Renal pelvis (tissue), 4 donors: ENCODE data around the gene LIMK2. TPM values are rescaled to one million over a fixed set of nuclear protein-coding genes. Genes with fewer than 3 reads are reported as not detected.

ENCODE experiments used
- DNase-seq: peaks from one replicate; pipeline ENCODE4 v3.0.0-alpha.2; 2013
- polyA plus RNA-seq, 3 donors: library from polyadenylated mRNA; unstranded; fragments of 120-200 nt; gene quantifications; one replicate each; pipeline ENCODE4 v1.2.1, GENCODE V29; 2013; ENCODE audit not compliant: insufficient read length in 3 of 3

The LIMK2 gene
- polyA plus RNA-seq, 3 donors: 47.6 to 68.8 (median 67.3) TPM

DNA sequence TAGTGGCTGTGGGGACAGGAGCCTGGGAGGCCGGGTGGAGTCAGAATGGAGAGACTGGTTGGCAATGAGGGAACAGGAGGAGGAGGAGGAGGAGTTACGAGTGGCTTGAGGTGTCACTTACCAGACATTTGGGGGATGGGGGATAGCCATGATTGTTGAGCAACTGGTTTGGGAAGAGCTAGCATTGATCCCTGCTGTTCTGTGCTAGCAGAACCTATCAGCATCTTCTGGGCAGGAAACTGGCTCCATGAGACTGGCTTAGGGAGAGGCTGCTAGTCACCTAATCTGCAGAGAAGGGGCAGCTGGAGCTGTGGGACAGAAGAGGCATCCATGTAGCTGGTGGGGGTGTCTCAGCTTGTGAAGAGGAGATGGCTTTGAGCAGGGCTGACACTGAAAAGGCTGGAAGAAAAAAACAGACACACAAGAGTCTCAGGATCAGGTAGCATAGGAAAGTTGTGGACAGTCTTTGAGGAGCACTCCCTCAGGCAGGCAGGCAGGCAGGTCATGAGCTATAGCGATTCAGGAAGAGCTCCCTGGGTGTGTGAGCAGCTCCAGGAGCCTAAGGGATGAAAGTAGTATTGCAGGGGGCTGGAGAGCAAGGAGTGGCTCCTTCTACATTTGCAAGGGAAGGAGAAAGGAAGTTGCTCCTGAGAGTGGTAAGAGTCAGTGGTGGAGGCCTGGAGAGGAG lies 57.9 kb downstream of the LIMK2 start:
- DNase-seq: no peak

DNA sequence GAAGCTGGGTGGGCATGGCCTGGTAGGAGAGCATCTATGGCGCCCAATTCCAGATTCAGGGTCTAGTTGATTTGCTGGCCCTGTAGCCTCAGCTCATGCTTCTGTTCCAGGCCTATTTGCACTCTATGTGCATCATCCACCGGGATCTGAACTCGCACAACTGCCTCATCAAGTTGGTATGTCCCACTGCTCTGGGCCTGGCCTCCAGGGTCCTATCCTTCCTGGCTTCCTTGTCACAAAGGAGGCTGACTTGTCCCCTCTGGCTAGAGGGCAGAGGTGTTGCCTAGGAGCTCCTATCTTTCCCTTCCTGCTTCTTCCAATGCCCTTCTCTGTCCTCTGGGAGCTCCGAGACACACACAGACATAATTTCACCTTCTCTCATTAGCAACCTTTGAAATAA lies 58.9 kb downstream of the LIMK2 start:
- DNase-seq: no peak

GRCh38 chr22:31271485-31271884 lies 59.4 kb downstream of the LIMK2 start:
- peak; percentile 61 for DNase-seq

- DNase-seq: peak; percentile 74
Observed at GRCh38 chr22:31272522-31273446, 60.7 kb downstream of the LIMK2 start.

- DNase-seq: no peak
Observed at GRCh38 chr22:31274017-31274416, 61.9 kb downstream of the LIMK2 start.

- no peak for DNase-seq
Observed at GRCh38 chr22:31275018-31275417, 62.9 kb downstream of the LIMK2 start.

DNA sequence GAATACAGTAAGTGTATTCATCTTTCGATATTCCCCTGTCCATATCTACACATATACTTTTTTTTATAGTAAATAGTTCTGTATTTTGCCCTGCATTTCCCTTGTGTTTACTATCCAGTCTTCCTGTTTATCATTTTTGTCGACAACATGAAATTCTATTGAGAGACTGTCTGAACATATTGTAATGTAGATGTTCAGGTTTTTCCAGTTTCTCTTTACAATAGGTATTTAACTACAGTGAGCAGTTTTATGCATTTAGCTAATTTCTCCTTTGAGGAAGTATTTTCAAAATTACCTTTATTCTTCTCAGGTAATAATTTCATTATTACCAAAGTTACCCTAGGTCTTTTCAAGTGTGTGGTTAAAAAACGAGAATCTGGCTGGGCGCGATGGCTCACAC lies 63.5 kb downstream of the LIMK2 start:
- no peak for DNase-seq

GRCh38 chr22:31276426-31277167 lies 64.5 kb downstream of the LIMK2 start:
- no peak for DNase-seq

- DNase-seq: no peak
Observed at GRCh38 chr22:31277741-31278140, 65.6 kb downstream of the LIMK2 start.

GRCh38 chr22:31278151-31278621 lies 66.1 kb downstream of the LIMK2 start:
- no peak for DNase-seq

DNA sequence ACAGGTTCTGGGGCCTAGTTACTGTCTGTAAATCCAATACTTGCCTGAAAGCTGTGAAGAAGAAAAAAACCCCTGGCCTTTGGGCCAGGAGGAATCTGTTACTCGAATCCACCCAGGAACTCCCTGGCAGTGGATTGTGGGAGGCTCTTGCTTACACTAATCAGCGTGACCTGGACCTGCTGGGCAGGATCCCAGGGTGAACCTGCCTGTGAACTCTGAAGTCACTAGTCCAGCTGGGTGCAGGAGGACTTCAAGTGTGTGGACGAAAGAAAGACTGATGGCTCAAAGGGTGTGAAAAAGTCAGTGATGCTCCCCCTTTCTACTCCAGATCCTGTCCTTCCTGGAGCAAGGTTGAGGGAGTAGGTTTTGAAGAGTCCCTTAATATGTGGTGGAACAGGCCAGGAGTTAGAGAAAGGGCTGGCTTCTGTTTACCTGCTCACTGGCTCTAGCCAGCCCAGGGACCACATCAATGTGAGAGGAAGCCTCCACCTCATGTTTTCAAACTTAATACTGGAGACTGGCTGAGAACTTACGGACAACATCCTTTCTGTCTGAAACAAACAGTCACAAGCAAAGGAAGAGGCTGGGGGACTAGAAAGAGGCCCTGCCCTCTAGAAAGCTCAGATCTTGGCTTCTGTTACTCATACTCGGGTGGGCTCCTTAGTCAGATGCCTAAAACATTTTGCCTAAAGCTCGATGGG lies 66.7 kb downstream of the LIMK2 start:
- DNase-seq: no peak

GRCh38 chr22:31279327-31279669 lies 67.2 kb downstream of the LIMK2 start:
- DNase-seq: no peak

GRCh38 chr22:31279821-31280505 lies 67.9 kb downstream of the LIMK2 start:
- no peak for DNase-seq

DNA sequence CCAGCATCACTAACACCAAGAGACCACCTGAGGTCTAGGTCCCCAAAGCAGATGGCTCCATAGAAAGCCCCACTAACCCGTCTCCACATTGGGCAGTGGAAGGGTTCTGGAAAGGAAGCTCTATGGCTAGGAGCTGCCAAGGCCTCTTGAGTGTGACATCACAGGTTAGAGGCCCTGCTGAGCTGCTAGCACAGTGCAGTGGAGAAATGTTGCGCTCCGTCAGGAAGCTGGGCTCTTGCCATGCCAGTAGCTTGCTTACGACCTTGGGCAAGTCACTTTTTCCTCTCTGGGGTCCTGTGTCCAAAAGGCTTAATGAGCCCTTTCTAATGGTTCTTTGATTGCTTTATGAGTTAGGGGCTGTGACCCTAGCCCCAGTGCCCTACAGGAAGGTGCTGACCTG lies 69.6 kb downstream of the LIMK2 start:
- DNase-seq: no peak

DNA sequence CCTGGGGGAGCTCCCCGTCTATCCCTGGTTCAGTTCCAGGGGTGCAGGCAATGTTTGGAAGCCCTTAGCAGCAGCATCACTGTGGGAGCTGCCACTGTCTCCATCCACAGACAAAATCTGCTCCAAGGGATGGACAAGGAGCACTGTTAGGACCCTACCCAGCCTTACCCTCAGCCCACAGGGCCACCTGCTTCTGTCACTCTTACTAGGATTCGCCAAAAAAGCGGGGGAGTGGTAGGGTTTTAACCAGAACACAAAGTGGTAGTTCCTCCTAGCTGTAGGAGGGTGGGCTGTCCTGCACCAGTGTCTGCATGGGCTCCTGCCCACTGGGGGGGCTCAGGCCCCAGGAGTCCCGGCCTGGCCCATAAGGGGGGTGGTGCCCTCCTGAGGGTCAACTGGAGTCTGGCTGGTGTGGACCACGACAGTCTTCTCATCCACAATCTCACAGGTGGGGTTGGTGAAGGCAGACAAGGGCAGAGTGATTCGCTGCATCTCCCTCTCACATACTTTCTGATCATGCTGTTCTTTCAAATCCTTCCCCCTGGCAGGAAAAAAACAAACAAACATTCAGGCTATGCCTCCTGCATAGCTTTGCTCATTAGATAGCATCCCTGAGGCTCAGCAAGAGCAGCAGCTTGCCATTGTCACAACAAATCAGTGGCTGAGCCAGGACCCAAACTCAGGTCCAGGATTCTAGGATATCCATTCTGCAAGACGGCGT lies 70.8 kb downstream of the LIMK2 start:
- no peak for DNase-seq

GRCh38 chr22:31284281-31285155 lies 72.4 kb downstream of the LIMK2 start:
- peak; percentile 26 for DNase-seq

- DNase-seq: no peak
Observed at GRCh38 chr22:31286360-31287255, 74.5 kb downstream of the LIMK2 start.

DNA sequence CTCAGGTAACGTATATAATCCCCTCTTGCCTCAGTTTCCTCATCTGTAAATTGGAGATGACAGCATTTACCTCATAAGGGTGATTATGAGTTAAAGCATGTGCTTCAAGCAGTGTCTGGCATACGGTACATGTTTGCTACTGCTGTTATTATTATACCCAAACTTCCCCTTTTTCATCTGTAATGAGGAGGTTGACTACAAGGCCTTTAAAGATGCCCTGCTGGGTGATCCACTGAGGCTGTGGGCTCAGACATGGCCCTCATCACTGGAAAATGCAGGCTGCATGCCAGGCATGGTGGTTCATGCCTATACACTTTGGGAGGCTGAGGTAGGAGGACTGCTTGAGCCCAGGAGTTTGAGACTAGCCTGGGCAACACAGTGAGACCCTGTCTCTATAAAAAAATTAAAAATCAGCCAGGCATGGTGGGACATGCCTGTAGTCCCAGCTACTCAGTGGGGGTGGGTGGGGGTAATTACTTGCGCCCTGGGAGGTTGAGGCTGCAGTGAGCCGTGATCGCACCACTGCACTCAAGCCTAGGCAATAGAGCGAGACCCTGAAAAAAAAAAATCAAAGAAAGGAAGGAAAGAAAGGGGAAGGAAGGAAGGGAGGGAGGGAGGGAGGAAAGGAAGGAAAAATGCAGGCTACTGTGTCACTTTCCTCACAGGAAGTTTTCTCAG lies 75.9 kb downstream of the LIMK2 start:
- DNase-seq: no peak
